Islet of Langerhans (tissue), 1 donor: Measurements from ENCODE around the gene TMED4.
"Not testable (repeated sequence)": the region's sequence is repeated elsewhere in the genome, so short reads cannot be mapped to it uniquely, and the experiment has no call there.

Source experiments
- FAIRE-seq: peaks from one replicate; lab custom pipeline; 2011; peaks lifted over from hg19 to GRCh38; lab: Jason Lieb, UNC

Gene TMED4

DNA sequence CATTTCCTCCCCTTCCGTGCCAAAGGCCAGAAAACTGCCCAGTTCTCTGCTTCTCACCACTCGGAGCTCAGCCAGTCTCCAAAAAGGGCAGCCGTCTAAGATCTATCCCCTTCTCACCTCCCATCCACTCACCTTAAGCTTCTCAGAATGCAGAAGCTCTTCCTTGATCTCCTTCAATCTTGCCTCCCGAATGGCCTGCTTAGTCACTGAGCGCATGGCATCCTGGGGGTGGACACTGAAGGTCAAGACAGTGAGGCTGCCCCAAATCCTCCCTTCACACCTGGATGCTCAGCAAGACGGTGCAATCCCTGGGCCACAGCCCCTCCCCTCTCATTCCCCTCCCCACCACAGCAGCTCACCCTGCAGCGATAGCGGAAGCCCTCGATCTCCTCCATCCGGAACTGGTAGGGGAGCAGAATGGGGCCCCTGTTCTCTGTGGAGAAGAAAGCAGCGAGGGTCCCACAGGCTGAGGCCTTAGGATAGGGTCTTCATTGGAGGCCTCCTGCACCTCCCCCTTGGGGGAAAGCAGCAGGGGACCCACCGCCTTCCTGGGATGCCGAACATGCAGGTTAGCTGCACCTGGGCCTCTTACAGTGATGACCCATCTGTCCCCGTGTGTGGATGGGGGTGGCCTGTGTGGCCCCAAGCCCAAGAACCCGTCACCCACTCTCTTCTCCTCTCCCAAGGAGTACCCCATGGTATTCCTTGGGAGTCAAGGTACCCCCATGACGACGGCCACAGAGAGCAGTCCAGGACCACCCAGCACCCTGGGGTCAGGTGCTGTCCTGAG lies 13.1 kb downstream of the TMED4 start:
- FAIRE-seq: no peak

DNA sequence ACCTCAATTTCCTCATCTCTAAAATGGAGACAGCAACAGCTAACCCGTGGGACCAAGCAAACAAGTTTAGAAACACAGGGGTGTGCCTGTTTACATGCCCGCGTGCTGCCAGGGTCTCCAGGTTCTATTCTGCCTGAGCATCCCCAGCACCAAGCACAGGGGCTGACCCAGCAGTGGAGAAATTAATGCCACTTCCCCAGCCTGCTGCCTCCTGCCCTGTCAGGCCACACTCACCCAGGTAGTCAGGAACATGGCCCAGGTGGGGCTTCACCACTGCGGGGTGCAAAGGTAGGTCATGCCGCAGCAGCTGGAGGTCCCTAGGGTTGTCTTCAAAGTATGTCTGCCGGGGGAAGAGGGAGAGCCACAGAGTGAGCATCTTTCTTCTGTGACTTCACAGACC lies 14.1 kb downstream of the TMED4 start:
- FAIRE-seq: no peak

DNA sequence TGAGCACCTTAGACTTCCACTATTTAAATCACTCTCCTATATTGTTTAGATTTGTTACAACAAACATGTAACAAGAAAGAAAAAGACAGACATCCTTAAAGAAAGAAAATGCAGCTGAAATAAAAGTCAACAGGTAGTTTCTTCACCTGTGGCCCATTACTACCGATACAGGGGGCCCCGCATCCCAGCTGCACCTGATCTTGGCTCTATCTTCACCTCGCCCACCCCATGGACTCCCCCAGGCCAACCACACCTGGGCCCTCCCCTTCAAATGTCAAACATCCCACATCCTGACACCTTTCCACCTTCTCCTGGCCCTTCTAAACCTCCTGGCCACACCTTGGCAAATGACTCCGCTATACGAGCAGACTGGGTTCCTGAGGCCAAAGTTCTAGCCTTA lies 15.4 kb downstream of the TMED4 start:
- no peak for FAIRE-seq

DNA sequence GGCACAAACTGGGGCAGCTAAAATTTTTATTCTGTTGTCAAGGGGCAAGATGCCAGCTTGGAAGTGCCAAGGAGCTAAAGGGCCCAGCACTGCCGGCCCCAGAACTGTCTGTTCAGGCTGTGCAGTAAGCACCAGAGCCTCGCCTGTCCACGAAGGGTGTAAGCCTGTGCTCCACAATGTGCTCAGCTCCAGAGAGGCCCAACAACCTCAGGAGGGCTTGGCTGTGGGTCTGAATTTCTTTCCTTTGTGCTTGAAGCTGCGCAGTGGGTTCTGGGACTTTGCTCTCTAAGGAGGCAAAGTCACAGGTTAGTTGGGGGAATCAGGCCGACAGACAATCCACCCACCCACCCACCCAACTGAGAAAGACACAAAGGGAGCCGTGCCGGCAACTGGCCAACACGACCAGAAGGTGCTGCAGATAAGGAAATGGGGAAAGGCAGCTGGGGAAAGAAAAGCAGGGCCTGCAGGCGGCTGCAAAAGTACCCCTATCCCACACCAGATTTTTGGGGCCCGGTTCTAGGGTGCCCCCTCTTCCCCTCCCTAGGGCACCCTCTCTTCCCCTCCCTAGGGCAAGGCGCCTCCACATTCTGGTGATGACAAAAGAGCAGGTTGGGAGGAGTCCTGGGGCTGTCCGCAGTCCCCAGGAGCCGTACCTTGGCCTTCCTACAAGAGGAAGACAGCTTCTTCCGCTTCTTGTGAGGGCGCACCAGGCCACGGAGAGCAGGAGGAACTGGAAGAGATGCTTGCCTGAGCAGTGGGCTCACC lies 16.1 kb downstream of the TMED4 start:
- no peak for FAIRE-seq

- FAIRE-seq: no peak
These were observed 16.8 kb downstream of the TMED4 start for GRCh38 chr7:44565097-44565794.

GRCh38 chr7:44564606-44565005 lies 17.4 kb downstream of the TMED4 start:
- FAIRE-seq: no peak

GRCh38 chr7:44563171-44563679 lies 18.8 kb downstream of the TMED4 start:
- FAIRE-seq: no peak

DNA sequence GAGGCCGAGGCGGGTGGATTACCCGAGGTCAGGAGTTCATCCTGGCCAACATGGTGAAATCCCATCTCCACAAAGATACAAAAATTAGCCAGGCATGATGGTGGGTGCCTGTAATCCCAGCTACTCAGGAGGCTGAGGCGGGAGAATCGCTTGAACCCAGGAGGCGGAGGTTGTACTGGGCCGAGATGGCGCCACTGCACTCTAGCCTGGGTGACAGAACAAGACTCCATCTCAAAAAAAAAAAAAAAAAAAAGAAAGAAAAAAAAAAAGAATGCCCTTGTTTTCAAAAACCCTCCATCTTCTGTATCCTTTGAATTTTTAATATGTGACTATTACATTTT lies 19.4 kb downstream of the TMED4 start:
- FAIRE-seq: not testable (repeated sequence)

DNA sequence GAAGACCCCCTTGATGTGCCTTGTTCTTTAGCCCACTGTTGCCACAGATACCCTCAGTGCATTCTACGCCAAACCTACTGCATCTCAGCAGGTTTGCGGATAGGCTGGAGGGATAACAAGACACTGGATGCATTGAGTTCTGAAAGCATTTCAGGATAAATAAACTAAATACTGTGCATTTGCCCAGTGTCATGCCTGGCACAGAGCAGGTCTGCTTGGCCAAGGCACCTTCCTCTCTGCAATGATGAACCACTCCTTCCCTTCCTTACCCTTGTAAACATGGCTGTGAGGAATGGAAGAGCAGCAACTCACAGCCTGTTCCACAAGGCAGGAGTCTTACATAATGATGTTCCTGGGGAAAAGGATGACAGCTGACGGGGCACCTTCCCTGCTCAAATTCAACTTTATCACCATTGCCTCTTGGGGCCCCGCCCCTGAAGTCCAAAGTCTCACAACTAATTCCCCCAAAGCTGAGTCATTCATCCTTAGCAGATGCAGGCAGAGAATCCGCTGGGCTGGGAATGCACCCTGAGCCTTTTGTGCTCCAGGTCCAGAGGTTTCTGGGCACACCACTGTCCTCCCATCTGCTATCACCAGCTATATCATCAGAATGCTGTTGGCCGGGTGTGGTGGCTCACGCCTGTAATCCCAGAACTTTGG lies 19.9 kb downstream of the TMED4 start:
- no peak for FAIRE-seq

- no peak for FAIRE-seq
These were observed 20.6 kb downstream of the TMED4 start for GRCh38 chr7:44561481-44561880.

GRCh38 chr7:44559485-44559884 lies 22.5 kb downstream of the TMED4 start:
- FAIRE-seq: no peak

- no peak for FAIRE-seq
These were observed 24.5 kb downstream of the TMED4 start for GRCh38 chr7:44557485-44557884.

DNA sequence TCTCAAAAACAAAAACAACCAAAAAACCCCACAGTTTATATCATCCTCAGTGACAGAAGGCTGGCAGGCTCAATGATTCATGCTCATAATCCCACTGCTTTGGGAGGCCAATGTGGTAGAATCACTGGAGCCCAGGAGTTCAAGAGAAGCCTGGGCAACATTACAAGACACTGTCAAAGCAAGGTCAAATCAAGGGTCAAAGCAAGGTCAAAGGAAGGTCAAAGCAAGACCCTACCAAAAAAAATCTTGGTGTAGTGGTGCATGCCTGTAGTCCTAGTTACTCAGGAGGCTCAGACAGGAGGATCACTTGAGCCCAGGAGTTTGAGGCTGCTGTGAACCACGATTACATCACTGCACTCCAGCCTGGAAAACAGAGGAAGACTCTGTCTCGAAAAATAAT lies 26.7 kb downstream of the TMED4 start:
- no peak for FAIRE-seq

DNA sequence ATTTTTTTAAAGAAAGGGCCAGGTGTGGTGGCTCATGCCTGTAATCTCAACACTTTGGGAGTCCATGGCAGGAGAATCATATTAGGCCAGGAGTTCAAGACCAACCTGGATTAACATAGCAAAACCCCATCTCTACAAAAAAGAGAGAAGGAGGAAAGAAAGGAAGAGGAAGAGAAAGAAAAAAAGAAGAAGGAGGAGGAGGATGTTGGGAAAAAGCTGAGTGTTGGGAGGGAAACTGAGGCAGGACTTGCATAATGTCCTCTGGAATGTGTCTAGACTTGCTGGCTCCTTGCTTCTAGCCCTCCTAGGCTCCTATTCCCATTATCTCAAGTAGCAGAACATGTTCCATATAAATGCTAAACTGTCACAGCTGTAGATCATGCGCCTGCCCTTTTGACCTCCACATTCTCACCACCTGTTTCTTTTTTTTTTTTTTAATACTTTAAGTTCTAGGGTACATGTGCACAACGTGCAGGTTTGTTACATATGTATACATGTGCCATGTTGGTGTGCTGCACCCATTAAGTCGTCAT lies 29.5 kb downstream of the TMED4 start:
- not testable (repeated sequence) for FAIRE-seq

DNA sequence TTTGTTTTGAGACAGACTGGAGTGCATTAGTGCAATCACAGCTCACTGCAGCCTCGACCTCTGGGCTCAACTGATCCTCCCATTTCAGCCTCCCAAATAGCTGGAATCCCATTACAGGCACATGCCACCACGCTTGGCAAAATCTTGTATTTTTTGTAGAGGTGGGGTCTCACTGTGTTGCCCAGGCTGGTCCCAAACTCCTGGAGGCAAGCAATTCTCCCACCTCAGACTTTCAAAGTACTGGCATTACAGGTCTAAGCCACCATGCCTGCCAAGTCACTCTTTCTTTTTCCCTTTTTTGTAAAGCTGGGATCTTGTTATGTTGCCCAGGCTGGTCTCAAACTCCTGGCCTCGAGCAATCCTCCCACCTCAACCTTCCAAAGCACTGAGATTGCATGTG lies 32.6 kb downstream of the TMED4 start:
- FAIRE-seq: no peak

- FAIRE-seq: no peak
These were observed 33.1 kb downstream of the TMED4 start for GRCh38 chr7:44548893-44549292.

- no peak for FAIRE-seq
These were observed 34.3 kb downstream of the TMED4 start for GRCh38 chr7:44547536-44548231.

DNA sequence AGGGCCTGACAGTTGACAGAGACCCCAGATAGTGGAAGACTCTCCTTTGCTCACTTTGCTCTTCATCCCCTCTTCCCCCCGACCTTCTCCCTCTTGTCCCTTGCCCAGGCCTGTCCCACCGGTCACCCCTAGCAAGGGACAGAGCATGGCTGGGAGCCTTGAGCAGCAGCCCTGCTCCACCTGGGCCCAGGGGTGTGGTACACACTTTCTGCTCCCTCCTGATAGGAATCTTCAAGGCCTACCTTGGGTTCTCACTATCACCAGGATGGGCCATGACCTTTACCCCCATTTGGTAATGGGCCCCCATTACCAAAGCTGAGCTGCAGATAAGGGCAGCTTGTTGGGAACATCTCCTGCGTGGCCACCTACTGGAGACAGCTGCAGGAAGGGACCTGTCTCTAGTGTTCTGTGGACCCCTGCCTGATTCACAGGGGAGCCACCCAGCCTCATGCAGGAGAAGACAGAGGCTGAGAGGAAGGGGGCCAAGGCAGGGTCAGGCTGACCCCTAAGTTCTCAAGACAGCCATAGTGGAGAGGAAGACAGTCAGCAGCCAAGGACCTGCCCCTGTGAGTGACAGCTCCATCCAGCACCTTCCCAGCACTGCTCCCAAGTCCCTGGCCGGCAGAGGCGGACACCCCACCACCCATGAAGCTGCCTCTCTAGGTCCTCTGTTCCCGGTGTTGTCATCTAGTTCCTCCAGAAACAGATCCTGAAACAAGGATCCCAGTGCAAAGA lies 40.0 kb downstream of the TMED4 start:
- FAIRE-seq: no peak

DNA sequence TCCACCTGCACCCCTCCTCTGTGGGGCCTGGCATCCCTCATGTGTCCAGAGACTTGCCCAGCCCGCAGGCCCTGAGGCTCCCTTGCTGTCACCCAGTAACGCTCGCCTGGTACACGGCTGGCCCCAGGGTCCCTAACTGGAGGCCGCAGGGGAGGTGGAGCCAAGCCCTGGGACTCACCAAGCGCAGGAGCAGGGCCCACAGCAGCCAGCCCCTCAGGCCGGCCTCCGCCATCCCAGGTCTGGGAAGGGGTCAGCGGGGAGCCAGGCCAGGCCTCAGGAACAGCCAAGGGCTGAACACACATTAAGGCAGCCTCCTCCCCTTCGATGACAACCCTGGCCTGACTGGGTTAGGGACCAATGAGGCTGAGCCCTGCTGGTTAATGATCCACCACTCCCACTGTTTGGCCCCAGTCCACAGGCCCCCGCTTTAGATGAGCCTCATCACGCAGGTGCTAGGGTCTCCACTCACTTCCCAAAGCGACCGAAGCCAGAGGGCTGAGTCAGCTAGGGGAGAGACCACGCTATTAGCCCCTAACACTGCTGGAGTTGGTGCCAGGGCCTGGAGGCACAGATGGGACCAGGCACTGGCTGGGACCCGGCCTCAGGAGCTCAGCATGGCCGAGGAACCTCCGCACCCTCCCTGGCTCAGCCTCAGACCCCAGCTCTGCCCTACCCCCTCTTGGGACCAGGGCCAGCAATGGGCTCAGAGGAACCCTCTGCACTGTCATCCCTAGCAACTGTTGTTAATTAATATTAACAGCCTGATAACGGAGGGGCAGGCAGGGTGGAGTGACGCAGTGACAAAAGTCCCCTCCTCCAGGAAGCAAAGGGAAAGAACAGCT lies 40.8 kb downstream of the TMED4 start, which contains the start of gene NPC1L1:
NPC1L1 (minus strand) TSS at position 303 of the 842 bp plus-strand sequence; CDS start at position 232, 71 bp downstream.
- no peak for FAIRE-seq

- no peak for FAIRE-seq
These were observed 41.4 kb downstream of the TMED4 start for GRCh38 chr7:44540592-44541027.
